GM19238 (cell line): Measurements from ENCODE around the gene IDH3B.
"Not testable (repeated sequence)": the region's sequence is repeated elsewhere in the genome, so short reads cannot be mapped to it uniquely, and the experiment has no call there.

Source experiments
- DNase-seq: peaks from one replicate; pipeline ENCODE4 v3.0.0; 2011; ENCODE audit warnings: low spot score; ENCODE audit not compliant: insufficient read length

Gene IDH3B

DNA sequence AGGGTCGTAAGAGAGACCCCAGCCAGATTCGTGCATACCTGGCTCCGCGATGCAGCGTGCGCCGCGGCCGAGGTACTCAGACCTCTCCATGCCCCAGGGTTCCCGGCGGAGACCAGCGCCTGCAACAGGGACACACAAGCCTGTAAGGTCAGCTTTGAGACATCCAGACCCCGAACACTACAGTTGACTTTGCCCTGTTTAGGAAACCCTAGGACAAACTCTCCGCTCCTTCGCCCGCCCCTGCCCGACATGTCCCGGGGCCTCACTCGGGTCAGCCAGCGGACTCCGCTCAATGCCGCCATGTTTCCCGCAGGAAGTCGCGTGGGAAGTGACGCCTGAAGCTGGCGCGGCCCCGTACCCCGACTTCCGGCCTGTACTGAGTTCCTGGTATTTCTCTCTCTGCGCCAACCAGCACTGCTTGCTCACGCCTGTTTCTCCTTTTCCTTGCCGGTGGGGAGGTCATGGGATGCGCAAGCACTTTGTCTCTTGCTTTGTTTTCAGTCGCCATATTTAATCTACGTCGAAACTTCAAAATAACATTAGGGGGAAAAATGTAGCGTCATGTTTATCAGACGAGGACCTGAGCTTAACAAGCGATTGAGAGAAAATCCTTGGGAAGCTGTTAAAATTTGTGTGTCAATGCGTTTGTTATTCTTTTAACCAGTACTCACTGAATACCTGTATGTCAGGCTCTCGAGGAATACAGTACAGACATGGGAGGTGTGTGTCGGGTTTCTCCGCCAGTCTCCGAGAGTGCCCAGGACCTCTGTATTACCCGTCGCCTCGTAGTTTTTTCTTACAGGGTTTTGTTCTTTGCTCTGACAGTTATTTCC lies at the start of gene IDH3B:
IDH3B (minus strand) TSS at position 330 of the 833 bp plus-strand sequence; CDS start at position 302, 28 bp downstream.
- DNase-seq = peak; percentile 88

DNA sequence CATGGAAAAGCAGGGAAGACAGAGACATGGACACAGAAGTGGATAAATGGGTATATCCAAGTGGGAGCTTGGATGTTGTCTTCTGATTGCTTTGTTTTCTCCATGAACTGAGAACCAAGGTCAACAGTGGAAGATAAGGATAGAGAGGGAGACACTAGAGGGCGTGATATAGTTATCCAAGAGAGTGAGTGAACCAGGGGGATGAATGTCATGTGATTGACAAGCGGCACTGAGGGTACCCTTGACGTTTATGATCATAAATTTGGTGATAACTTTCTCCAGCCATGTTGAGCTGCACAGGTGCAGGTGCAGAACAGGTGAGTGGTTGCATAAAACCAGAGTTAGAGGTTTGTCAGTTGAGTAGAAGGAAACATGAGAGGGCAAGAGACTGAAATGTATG lies 49.3 kb upstream of the IDH3B start:
- DNase-seq = no peak

DNA sequence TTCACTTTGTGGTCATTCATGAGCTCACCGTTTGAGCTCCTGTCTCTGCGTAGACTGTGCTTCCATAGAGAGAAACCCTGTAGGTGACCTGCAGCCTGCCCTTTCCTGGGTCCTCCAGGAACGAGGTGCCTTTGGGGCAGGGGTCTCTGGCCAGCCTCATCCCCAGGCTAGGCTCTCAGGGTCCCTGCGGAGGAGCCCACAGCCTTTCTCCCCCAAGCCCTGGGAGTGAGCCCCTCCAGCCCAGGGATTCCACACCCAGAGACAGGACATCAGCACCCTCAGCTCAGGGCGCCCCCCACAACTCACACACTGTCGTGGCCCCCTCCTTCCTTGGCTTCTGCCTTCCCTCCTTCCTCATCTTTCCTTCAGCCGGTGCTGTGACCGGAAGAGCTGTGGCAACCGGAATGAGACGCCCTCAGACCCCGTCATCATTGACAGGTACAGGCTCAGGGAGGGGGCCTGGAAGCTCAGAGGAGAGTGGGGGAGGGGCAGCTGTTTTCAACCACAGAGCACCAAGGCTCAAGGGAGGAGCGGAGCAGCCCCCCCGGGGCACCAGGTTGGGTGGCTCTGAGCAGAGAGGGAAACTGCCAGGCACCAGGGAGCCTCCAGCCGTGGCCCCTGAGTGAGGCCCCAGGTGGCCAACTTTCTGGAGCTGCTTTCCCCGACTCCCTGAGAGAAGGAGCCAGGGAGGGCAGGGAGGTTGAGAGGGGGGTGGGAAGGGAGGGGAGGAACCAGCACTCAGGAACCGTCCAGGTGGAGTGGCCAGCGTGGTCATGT lies 45.4 kb upstream of the IDH3B start:
- no peak for DNase-seq

DNA sequence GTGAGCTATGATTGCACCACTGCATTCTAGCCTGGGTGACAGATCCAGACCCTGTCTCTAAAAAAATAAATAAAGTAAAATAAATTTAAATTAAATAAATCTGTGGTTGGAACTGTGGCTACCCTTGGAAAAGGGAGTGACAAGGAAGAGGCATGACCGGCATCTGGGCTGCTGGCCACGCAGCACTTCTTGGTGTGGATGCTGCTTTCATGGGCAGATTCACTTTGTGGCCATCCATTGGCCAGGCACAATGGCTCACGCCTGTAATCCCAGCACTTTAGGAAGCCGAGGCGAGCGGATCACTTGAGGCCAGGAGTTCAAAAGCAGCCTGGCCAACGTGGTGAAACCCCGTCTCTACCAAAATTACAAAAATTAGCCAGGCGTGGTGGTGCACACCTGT lies 44.6 kb upstream of the IDH3B start:
- DNase-seq = no peak

DNA sequence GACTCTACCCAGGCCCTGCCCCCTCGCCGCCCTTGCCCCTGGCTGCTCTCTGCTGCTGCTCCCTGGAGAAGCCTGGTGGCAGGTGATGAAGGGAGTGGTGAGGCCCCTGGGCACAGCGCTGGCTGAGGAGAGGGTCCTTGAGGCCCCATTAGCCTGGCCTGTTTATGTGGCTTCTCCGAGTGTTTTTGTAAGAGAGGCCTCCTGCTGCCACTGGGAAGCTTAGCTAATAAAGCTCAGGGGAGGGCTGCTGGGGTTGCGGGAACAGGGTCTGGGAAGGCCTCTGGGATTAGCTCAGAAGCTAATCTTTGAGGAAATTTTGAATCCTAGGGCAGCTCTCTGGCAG lies 44.0 kb upstream of the IDH3B start:
- DNase-seq = no peak

DNA sequence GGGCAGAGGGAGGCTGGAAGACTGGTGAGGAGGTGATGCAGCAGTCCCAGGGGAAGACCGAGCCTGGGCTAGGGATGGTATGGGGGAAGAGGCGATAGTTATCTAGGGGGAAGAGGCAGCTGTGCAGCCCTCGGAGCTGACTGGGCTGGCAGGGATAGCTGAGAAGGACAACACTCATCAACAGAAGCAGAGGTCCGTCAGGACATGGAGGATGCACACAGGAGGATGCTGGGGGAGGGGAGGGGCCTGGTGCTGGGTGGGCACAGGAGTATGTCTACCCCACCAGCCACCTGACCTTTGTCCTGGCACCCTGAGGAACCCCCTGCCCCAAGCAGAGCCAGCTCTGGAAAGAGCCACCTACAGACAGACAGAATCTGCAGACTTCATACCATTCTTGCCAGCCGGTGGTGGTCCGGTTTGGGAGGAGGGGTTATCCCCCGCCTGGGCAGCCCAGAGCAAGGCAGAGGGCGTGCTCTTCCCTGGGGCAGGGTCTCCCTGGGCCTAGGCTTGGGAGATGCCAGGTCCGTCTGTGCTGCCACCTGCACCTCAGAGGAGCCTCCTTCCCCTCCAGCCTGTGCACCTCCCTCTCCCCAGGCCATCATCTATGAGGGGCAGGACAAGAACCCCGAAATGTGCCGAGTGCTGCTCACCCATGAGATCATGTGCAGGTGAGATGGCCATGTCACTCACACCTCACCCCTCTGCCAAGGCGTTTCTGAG lies 43.5 kb upstream of the IDH3B start:
- DNase-seq = no peak

DNA sequence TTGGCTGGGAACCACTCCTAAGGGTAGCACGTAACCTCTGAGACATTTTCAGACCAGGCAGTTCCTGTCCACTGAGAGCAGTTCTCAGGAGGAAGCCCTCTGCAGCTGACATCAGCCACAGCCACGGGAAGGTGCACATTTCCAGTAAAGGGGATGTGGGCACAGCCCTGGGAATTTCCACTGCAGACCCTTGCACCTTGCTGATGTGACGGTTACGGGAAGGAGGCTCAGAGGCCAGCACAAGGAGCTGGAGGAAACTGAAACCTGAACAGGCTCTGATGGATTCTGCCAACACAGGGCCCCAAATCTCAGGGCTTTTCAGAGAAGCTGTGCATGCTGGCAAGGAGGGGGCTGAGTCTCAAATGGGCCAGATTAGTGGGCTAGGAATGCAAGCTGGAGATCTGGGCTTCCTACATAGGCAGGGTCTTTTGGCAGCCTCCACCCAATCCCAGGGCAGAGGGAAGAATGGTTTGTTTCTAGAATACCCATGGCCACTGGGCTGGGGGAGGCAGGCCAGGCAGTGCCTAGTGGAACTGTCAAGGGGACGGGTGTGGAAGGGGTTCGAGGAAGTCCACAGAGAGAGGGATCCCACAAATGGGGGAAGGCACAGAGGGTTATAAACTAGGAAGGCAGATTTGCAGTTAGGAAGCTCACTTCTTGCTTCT lies 42.8 kb upstream of the IDH3B start:
- no peak for DNase-seq

DNA sequence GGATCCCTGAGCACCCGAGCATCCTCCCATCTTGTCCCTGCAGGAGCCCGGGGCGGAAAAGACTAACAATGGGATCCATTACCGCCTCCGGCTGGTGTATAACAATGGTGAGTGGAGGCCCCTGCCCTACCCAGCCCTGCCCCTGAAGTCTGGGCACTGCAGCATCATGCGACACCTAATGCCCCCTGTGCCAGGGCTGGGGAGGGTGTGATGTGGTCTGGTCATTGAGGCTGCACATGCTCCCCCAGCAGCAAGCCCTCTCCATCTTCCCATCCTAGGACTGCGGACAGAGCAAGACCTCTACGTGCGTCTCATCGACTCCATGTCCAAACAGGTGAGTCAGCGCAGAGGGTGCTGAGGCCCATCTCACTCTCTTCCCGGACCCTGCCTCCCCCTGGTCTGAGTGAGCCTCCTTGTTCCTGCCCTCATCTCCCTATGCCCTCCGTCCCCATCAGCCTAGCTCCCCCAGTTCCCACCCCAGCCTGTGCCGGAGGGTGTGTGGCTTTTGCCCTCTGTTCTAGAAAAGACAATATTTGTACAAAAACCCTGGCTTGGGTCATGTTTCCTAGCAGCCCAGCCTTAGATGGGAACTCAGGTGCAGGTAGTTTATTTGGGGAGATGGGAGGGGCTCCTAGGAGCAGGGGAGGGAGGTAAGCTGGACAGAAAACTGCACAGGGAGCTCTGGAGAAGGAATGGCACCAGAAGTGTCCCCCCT lies 42.1 kb upstream of the IDH3B start:
- DNase-seq = no peak

DNA sequence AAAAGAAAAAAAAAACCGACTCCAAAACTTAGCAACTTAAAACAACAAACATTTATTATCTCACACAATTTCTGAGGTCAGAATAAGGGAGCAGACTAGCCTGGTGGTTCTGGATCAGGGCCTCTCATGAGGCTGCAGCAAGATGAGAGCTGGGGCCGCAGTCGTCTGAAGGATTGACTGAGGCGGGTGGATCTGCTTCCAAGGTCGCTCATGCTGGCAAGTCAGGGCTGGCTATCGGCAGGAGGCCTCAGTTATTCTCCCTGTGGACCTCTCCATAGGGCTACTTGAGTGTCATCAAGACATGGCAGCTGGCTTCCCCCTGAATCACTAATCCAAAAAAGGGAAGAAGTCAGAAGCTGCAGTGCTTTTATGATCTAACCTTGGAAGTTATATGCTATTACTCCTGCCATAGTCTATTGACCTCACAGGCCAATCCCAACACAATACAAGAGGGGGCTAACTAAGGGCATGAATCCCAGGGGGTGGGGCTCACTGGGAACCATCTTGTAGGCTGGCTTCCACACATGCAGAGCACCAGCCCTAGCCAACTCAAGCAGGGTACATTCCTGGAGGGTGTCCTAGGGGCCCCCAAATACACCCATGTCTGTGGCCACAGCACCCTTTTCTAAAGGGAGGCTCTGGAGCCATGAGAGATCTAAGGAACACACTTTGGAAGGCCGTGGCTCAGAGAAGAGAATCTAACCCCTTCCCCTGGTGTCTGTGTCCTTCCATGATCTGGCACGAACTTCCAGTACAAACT lies 39.9 kb upstream of the IDH3B start:
- DNase-seq = no peak

DNA sequence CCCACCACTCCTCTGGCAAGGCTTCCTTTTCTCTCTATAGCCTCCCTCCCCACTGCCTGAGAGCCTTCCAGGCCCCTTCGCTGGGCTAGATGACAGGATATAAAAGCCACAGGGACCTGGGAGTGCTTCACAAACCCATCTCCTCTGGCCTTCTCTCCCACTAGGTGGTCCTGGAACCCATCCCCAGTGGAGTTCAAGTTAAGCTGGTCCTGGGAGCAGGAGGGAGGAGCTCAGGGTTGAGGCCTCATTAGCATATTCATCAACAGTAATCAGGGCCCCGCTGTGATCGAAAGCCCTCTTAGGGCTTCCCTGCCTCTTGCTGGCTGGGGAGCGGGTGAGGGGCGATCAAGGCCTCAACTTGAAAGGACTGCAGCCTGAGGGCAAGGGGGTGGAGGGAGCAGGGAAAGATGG lies 37.7 kb upstream of the IDH3B start:
- no peak for DNase-seq

DNA sequence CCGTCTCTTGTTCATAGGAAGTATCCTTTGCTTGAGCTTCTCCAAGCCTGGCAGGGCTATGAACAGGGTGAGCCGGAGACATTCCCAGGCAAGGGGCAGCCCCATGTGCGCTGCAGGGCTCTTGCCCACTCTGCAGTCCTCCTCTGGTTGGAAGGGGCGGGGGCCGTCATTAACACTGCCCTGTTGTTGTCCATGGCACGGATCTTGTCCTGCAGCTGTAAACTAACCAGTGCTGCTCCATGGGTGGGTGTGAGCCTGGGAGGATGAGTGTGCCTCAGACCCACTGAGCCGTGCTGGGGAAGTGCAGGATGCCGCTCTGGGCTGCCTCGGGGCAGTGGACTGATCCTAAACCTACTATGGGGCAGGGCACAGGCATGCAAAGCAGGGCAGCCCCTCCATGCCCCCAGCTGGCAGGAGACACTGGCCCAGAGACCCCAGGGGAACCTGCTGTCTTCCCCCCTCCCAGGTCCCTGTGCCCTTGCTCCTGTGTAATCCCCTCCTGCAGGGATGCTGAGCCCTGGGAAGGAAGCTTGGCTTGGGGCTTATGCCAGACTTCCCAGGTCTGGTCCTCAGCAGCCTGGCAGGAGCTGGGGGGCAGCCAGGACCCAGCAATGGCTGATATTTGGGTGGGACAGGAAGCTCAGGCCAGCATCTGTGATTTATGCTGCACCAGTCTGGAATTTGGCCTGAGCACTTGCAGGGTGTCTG lies 37.1 kb upstream of the IDH3B start:
- DNase-seq = no peak

DNA sequence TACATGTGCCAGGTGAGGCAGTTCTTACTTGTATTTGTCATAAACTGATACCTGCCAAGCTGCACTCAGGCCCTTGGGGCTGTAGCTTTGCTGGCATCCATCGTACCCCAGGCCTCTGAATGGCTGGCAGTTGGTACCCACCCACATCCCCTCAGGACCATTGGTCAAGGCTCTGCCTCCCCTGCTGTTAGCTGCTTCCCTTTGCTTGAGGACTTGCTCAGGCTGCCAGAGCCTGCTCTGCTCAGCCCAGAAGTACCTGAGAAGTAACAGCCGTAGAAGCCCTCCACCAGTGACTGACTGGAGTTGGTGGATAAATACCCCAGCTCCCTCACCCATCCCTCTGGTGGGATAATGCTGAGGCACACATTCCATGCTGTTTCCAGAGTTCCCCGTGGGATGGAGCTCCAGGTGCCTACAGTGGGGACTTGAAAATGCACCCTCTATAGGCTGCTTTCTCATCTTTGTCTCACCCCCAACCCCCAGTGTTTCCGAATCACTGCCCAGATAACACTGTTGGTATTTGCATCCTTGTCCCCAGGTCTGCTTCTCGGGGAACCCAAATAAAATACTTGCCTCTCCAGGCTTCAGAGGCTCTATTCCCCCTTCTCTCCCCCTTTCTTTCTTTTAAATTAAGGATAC lies 35.9 kb upstream of the IDH3B start:
- DNase-seq = no peak

DNA sequence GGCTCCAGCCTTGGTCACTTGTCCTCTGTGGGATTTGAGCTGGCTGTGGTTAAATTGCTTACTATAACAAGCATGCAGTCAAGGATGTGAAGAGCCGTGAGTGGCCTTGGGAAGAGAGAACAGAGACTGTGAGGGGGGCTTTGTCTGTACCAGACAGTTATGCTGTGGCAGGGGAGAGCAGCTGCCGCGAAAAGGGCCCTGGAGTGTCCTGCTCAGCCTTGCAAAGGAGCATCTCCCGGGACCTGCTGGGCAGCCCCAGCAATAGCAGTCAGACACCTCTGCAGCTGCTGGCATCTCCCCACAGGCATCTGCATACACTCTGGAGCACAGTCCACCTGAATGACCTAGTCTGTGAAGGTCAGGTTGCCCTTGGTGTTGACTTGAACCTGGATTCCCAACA lies 34.9 kb upstream of the IDH3B start:
- no peak for DNase-seq

DNA sequence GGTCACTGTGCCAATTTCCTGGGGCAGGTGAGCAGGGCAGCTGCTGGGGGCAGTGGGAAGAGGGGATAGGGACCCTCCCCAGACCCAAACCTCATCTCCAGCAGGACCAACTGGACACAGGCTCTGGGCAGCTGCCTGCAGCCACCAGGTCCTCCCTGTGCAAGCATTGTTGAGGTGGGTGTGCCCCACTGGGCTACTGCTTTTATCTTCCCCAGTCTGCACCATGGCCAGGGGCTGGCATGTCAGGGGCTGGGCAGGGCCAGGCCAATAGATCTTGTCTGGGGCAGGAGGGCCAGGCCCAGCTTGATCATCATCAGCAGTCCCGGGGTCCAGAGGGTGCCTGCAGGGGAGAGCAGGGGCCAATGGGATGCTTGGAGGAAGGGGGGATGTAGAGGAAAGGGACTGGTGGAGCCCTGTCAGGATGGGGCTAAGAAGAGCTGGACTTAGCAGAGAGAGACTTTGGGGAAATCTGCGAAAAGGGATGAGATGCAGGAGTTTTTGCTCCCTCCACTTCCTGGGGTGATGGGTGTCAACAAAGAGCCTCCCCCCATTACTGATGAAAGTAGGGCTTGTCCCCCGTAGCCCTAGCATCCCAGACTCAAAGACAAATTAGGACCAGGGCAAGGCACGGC lies 34.3 kb upstream of the IDH3B start:
- DNase-seq = no peak

DNA sequence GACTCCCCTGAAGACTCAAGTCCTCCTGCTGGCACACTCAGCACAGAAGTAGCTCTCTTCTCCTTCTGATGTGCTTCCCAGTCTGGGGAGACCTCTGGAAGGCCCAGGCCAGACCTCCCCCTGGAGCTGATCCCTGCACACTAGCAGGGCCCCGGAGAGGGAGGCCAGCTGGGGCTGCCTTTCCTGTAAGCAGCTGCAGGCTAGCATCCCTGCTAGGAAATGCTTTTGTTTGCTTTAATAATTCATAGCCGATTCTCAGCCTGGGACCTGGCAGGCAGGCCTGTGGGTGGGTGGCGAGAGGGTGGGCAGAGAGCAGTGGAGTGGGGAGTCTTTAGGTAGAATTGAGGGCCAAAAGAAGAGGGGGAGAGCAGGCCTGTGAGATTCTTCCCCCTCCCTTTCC lies 33.8 kb upstream of the IDH3B start:
- DNase-seq = no peak

DNA sequence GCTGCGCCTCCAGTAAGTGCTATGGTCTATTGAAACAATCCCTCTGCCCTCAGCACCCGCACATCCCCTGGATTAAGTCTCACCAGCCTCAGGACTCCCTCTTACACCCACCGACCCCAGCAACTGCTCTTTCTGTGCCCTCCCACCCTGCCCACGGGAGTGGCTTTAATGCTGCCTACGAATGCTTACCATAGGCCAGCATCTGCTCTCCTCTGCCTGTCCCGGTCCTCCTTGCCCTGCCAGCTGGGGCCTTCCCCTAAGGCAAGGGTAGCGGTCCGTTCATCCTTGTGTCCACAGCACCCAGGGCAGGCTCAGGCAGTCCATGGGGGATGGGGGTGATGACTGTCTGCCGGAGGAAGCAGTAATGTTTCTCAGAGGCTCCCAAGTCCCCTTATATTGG lies 32.6 kb upstream of the IDH3B start:
- DNase-seq = no peak

DNA sequence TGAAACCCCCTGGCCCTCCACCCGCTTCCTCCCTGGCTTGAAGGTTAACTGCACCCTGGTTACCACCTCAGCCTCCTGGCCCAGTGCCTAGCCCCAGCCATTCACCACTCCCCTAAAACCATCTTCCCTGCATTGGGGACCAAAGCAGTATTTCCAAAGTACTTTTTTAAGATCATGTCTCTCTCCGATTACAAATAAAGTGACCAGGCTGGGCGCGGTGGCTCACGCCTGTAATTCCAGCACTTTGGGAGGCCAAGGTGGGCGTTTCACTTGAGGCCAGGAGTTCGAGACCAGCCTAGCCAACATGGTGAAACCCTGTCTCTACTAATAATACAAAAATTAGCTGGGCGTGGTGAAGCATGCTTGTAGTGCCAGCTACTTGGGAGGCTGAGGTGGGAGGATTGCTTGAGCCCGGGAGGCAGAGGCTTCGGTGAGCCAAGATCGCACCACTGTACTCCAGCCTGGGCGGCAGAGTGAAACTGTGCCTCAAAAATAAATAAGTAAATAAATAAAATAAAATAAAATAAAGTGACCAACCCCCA lies 32.0 kb upstream of the IDH3B start:
- DNase-seq = not testable (repeated sequence)

DNA sequence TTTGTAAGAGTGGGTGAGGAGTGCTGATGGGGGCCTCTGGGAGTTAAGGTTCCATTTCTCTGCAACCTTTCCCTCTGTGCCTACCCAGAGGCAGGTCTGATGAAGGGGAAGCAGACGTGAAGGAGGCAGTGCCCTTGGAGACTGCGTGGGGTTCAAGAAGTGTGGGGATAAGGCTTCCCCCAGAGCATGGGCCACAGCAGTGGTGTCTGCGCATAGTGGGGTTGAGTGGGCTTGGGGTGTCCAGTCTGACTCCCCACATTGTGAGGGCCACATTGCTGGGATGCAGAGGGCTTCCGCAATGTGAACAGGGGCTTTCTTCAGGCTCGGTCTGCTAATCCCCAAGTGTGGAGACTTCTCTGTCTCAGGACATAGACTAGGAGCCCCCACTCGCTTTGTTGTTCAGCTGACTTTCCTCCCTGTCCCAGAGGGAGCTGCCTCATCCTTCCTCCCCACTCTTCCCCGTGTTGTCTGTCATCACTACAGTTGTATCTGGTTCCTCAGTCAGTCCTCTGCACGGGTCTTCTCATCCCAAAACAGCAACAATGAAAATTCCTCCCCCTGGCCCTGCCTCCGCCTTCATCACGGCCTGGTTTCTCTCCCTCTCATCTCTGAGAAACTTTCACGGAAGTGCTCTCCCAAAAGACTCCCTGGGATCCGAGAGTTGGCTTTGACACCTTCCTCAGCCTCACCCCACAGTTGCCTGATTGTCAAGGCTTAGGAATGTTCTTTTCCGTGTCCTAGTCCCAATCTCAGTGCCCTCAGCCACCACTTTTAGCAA lies 31.4 kb upstream of the IDH3B start:
- no peak for DNase-seq
